ENCODE results near the gene PCP4.

- no peak for TF ChIP-seq CTCF (IDR thresholded peaks at IDR 0.05)
- TF ChIP-seq EZH2 (IDR thresholded peaks at IDR 0.05), result no peak
- no peak for TF ChIP-seq EZH2phosphoT487 (IDR thresholded peaks at IDR 0.05)
These were observed 104.7 kb downstream of the PCP4 start for GRCh38 chr21:39971956-39972355.
